PFSK-1 (cell line): ENCODE data around the gene IL1RAPL2.

Experiments
- FOXP2 ChIP-seq: optimal IDR thresholded peaks from 2 replicates; pipeline ENCODE3; 2011; ENCODE audit warnings: borderline replicate concordance, control low read depth, inconsistent platforms; ENCODE audit not compliant: insufficient read depth; ENCODE audit errors: extremely low read length, extremely low read depth
- POLR2AphosphoS5 ChIP-seq: IDR thresholded peaks from 2 replicates; pipeline ENCODE4 v1.6.1; 2012; ENCODE audit warnings: low read depth, mild to moderate bottlenecking, control low read depth, low read length, moderate library complexity
- REST ChIP-seq, 2 experiments: IDR thresholded peaks; 2 replicates each; pipeline versions ENCODE4 v1.6.1 to v1.8.0; 2011 to 2012; ENCODE audit warnings: low read depth in 2 of 2, low read length in 2 of 2, control low read depth in 1 of 2, inconsistent platforms in 1 of 2, mild to moderate bottlenecking in 1 of 2, moderate library complexity in 1 of 2; ENCODE audit not compliant: insufficient read depth in 1 of 2
- TAF1 ChIP-seq: IDR thresholded peaks from 2 replicates; pipeline ENCODE4 v1.6.1; 2012; ENCODE audit warnings: low read length, control low read depth, borderline replicate concordance; ENCODE audit not compliant: insufficient read depth

GRCh38 chrX:104745152-104745551 lies 179.2 kb downstream of the IL1RAPL2 start:
- no peak for TF ChIP-seq REST (IDR thresholded peaks at IDR 0.05; ENCODE audit: insufficient read depth in 1 of 2, low read depth in 2 of 2, low read length in 2 of 2)
- no peak for TF ChIP-seq TAF1
- no peak for TF ChIP-seq POLR2AphosphoS5
- no peak for TF ChIP-seq FOXP2
